GM21528 (cell line): ENCODE data around the gene DNAJC5.
"Not testable (repeated sequence)": the region's sequence is repeated elsewhere in the genome, so short reads cannot be mapped to it uniquely, and the experiment has no call there.

Experiments
- ATAC-seq: cut with Tn5 transposase; IDR thresholded peaks from one replicate; pipeline ENCODE4 v1.9.1; 2021; ENCODE audit warnings: mild to moderate bottlenecking, moderate library complexity; ENCODE audit not compliant: unreplicated experiment, low FRiP score

Gene DNAJC5

DNA sequence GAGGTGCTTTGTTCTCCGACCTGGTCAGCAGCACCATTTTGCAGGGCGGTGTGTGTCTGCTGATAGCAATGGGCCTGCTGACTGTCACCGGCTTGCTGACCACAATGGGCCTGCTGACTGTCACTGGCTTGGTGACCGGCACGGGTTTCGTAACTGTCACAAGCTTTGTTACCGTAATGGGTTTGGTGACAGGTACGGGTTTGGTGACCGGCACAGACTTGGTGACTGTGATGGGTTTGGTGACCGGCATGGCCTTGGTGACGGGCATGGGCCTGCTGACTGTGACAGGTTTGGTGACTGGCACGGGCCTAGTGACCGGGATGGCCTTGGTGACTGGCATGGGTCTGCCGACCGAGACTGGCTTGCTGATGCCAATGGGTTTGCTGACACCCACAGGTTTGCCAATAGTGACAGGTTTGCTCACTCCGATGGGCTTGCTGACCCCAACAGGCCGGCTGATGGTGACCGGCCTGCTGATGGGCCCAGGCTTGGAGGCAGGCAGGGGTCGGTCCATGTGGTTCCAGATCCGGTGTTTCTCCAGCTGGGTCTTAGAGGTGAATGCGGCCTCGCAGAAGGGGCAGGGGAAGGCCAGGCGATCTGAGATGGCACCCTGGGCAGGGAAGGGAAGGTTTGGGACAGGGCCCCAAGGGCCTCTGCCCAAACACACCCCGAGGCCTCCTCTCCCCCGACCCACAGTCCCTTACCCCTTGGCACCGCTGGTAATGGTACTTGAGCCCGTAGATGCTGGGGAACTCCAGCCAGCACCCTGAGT, 71.4 kb downstream of the DNAJC5 start:
- no peak for ATAC-seq

DNA sequence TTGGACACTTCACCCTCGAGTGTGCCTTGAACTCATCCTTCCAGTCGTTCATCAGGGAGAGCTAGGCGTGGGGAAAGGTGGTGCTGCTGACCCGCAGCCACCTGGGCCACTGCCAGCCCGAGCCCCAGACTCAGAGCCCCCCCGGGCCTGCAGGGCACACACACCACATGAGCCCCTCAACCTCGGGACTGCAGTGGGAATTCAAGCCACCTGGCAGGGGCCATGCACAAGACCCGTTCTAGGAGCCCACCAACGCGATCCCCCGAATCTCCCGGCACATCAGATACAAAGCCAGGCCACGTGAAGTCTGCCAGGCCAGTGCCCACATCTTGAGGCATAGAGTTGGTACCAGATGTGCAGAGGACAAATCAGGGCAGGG, 72.0 kb downstream of the DNAJC5 start:
- no peak for ATAC-seq

DNA sequence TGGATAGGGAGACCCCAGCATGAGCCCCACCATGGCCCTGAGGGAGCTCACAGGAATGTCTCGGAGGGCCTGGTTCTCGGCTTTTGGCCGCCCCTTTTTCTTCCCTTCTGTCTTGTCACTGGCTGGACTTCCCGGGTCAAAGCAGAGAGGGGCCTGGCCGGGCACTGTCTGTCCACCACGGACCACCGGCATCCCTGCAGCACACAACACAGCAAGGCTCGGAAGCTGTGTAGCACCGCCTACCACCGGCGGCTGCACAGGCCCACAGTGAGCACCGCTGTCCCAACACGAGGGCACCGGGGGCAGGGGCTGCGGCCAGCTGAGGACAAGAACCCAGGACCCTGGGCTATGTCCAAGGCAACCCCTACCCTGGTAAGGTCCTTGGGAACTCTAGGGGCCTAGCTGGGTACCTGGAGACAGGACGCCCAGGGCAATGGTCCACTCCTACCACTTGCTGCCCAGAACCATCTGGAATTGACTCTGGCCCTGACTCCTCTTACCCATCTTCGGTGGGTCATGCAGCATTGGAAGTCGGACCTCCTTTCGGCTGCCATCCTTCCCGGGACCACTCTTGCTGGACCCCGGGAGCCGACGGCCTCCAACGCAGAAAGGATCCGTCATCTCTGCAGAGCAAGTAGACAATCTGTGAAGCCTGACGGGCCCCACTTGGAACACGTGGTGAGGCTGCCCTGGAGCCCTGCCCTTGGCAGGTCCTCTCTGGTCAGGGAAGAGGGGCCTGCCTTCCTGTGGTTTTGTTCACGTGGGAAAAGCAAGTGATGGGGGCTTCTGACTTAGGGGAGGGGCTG, 72.6 kb downstream of the DNAJC5 start:
- ATAC-seq: no peak

DNA sequence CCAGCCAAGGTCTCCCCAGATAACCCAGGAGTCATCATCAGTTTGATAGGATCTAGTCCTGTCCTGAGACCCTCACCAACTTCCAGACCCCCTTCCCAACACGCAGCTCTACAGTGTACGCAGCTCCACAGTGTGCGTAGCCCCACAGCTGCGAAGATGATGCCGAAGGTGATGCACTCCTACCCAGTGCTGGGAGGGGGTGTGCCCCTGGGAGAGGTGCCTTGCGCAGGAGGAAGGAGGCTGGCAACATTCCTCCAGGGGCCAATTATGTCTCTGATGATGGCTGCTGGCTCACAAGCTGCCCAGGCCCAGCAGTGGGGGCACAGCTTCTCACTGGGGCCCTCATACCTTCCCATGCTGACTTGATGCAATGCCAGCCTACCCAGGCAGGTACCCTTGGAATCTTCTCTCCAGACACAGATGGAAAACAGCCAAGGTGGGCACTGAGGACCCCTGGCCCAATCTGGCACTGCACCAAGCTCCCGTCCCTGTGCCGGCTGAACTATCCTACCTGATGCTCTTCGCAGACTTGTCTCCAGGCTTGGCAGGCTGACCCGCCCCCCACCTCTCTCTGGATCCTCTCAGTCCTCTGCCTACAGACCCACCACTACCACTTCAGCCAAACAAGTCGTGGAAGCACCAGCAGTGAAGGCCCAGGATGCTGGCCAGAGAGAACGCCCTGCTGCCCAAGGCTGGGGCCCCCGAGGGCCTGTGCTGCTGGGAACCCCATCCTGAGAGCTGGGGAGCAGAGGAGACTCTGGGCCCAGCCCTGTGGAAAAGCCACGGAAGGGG, 73.4 kb downstream of the DNAJC5 start:
- no peak for ATAC-seq

GRCh38 chr20:63968928-63969760, 74.2 kb downstream of the DNAJC5 start:
- ATAC-seq: no peak

DNA sequence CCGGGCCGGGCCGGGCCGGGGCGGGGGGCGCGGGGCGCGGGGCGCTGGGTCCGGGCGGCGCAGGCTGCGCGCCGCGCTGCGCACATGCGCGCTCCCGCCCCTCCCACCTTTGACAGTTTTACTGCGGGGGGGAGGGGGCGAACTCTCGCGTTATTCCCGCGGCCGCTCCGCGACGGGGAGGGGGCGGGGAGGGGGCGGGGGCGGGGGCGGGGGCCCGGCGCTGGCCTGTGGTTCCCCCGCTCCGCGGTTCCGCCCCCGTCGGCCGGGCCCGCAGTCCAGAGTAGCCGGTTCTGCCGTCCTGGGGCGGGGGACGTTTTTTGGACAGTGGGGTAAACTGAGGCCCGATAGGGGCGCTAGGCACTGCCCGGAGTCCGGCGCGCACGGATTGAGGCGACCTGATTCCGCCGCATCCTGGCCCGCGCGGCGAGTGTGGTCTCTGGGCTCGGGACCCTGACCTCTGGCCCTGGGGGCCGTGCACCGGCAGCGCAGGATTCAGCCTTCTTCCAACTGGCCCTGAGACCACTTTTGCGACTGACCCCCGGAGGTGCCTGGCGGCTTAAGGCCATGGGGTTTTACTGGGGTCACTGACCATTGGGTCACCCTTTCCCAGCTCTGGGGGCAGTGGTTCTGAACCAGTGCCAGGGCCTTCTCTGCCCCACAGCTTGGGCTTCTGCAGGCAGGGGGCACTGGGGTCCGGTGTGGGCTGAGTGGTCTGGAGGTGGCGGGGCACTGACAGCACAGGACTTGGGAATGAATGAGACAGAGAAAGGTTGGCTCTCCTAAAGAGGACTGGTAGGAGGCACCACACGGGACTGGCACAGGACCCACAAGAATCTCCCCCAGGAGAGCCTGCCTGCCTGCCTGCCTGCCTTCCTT, 75.2 kb downstream of the DNAJC5 start, which contains the start of gene ZNF512B:
Gene ZNF512B, minus strand, starts transcription at position 93 of the 876 bp plus-strand sequence. CDS start 1,980 bp downstream, outside the sequence.
- ATAC-seq: no peak

DNA sequence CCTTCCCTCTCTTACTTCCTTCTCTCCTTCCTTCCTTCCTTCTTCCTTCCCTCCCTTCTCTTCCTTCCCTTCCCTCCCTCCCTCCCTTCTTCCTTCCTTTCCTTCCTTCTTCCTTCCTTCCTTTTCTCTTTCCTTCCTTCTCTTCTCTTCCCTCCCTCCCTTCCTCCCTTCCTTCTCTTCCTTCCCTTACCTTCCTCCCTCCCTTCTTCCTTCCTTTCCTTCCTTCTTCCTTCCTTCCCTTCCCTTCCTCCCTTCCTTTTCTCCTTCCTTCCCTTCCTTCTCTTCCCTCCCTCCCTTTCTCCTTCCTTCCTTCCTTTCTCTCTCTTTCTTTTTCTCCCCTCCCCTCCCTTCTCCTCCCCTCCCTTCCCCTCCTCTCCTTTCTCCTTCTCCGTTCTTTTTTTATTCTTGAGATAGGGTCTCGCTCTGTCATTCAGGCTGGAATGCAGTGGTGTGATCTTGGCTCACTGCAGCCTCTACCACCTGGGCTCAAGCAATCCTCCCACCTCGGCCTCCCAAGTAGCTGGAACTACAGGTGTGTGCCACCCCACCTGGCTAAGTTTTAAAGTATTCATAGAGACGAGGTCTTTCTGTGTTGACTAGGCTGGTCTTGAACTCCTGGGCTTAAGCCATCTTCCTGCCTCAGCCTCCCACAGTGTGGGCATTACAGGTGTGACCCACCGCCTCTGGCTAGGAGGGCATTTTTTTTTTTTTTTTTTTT, 75.9 kb downstream of the DNAJC5 start:
- no peak for ATAC-seq

DNA sequence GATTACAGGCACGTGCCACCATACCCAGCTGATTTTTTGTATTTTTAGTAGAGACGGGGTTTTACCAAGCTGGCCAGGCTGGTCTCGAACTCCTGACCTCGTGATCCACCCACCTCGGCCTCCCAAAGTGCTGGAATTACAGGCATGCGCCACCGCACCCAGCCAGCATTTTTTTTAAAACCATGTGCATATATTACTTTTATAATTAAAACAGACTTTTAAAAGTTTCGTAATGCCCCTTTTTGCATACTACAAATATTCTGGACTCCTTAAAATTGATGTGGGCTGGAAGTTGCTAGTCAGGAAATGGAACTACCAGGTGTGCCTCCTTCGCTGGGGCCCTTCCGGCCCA, 77.0 kb downstream of the DNAJC5 start:
- ATAC-seq: not testable (repeated sequence)

GRCh38 chr20:63972312-63973159, 77.6 kb downstream of the DNAJC5 start:
- ATAC-seq: no peak

- ATAC-seq: no peak
Measured at GRCh38 chr20:63973160-63973479, 78.2 kb downstream of the DNAJC5 start.

GRCh38 chr20:63973636-63974401, 78.9 kb downstream of the DNAJC5 start:
- ATAC-seq: no peak

GRCh38 chr20:63974402-63975200, 79.7 kb downstream of the DNAJC5 start:
- ATAC-seq: no peak

- ATAC-seq: not testable (repeated sequence)
Measured at GRCh38 chr20:63976511-63976910, 81.6 kb downstream of the DNAJC5 start.

DNA sequence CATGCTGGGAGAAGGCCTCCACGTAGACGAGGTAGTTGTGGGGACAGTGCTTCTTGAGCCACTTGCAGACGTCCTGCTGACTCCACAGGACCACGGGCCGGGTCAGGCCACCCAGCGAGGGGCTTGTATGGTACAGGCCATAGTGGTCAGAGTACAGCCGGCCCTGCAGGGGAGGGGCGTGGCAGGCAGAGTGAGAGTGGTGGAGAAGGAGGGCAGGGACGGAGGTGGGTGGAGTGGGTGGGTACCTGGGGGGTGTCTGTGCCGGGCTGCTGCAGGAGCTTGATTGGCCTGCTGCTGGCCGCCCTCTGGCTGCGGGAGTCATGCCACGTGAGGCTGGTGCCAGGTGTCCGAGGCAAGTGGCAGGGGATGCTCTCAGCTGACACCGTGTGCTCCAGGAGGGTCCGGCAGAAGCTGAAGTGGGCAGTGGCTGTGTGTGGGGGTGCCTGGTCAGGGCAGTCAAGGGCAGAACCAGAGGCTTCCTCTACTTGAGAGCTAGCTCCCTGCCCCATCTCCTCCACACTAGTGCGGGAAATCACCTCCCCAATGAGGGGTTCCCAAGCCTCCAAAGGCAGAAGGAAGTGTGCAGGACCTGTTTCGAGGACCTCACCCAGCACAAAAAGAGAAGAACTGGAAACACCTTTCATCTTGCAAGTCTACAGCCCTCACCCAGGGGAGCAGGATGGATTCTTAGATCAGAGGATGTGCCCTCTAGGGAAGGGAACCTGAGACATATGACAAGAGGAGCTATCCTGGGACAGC, 82.2 kb downstream of the DNAJC5 start:
- ATAC-seq: no peak

GRCh38 chr20:63977739-63978276, 82.9 kb downstream of the DNAJC5 start:
- no peak for ATAC-seq
